HG03159 (cell line): ENCODE measurements around the gene CD5L.

Experiments used
- ATAC-seq: cut with Tn5 transposase; IDR thresholded peaks from one replicate; pipeline ENCODE4 v1.9.1; 2021; ENCODE audit warnings: mild to moderate bottlenecking, moderate library complexity; ENCODE audit not compliant: unreplicated experiment

The CD5L gene

DNA sequence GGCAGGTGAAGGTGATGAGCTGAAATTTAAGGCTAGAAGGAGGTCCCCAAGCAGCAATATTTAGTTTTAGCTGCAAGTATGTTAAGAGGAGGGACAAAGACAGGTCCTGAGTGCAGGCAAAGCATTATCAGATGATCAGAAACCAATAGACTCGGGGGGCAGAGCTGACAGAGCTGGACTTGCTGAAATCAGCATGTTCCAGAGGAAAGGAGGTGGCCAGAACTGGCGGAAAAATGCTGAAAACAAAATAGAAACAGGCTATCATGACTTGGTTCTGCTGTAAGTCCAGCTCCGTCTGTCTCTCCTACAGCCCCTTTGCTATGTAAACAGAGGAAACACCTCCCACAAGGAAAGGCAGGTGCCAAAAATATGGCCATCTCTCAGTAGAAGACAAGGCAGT, at the start of gene CD5L:
TSS of gene CD5L (minus strand) at position 101 of the 400 bp plus-strand sequence. CDS start 107 bp downstream, outside the sequence.
- ATAC-seq, result no peak

DNA sequence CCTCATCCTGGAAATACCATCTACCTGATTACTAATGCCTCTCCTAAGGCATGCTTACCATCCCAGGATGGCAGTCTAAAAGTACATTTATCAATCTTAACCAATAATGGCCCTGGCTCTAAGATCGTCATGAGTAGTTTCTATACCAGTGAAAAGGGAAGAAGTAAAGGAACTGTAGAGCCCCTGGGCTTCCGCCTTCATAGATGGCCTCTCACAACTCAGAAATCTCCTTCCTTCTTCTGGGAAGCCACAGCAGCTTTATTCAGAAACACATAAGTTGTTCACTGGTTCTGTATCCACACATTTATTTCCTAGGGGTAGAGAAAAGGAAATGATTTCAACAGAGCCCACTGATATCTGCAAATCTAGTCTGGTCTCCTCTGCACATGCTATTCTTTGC, 41.0 kb upstream of the CD5L start:
- ATAC-seq, result no peak

DNA sequence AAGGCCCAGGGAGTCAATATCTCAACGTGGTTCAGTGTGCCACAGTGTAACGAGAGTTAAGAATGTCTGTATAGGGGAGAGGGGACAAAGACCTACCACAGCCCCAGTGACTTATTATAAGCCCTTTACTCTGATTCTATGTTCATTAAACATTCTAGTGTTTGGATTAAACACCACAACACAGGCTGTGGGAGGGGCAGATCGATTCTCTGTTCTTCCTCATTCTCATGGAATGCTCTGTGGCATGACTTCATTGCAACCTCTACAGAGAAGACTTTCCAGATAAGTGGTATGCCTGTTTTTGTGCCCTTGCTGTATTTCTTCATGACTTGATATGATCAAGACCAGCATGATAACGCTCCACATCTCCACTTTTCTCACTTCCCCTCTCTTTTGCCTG, 39.0 kb upstream of the CD5L start:
- no peak for ATAC-seq

DNA sequence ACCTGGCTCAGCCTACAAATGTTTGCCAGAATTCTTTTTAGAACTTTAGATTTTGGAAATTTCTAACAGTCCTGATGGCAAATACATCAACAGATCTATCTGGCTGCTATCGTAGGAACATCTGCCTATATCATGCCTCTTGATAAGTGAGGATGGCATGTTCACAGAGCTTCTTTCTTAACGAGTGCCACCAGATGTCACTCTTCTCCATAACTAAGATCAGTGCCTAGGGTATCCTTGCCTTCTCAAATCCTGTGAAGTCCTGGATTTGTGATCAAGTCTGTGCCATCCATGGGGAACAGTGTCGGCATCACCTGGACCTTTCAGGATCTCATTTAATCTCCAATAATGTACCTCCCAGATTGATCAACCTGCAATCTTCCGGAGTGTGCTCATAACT, 36.5 kb upstream of the CD5L start:
- no peak for ATAC-seq

DNA sequence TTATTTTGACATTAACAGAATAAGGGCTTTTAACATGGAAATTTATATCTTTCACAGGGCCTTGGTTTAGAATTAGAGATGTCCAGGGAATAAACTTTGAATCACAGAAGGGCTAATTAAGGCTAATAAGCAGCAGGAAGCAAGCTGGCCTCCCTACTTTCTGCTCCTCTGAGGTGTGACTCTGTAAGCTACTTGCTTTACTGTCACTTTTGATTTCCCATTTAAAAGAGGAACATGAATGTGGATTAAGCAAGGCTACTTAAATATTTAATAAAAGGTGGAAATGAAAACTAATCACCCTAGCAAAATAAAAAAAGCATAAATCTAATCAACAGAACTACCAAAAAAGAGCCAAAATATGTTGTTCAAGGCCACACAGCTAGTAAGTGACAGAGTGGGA, 28.9 kb upstream of the CD5L start:
- no peak for ATAC-seq

DNA sequence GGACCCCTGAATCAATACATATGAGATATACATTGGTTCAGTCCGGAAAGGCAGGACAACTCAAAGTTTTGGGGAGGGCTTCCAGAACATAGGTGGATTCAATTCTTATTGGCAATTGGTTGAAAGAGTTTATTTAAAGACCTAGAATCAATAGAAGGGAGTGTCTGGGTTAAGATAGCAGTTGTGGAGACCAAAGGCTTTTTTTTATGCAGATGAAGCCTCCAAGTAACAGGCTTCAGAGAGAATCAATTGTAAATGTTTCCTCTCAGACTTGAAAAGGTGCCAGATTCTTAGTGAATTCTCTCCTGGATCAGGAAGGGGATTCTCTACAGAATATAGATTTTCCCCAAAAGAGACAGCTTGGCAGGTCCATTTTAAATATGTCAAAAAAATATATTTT, 27.0 kb upstream of the CD5L start:
- ATAC-seq, result no peak

DNA sequence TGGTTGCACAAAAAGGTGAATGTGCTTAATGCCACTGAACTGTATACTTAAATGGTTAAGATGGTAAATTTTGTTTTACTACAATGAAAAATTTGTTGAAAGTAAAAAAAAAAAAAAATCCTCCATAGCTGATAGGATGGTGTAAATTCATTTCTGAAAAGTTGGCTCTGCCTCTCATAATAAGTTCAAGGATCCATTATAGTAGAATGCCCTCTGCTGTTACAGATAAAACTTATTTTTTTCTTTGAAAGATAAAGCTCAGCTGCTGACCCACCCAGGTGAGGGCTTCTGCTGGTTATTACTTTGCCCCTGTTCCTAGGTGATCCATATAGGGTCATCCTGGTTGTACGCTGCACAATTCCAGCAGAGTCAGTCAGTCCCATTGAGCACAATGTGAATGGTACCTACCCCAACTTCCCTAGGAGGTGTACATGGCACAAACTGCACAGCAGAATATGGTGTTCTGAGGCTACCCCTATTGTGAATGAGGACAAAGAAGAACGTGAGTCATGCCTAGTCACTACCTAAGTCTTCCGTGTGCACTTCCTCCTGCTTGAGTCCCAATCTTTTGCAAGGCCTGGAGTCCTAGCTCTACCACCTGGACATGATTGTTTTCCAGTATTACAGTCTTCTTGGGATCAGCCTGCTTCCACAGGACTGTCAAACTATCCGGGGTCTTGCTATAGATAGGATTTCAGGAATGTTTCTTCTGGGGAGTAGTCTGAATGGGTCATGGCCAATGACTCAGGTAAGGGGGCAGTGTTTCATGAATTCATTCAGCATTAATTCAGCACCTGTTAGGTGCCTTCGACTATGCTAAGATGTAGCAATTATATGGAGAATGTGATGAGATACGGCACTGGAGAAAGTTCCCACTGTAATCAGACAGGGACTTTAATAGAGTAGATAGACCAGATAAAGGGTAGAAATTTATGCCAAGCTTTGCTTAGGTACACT, 20.8 kb upstream of the CD5L start:
- no peak for ATAC-seq

DNA sequence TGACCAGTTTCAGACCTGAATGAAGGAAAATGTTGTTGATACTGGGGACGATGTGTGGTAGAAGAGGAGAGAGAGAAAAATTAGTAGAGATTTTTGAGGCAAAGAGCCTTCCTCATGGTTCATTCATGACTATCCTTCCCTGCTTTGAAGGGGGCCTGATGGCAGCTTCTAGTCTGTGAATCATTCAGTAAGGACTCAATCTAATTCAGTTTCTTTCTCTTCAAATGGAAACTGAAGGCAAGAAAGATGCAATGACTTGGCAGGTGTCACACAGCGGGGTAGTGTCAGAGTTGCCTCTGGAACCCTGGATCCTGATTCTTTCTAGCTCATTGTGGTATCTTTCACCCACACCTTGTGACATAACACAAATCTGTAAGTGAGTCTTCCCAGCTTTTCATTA, 14.9 kb upstream of the CD5L start:
- ATAC-seq, result no peak

DNA sequence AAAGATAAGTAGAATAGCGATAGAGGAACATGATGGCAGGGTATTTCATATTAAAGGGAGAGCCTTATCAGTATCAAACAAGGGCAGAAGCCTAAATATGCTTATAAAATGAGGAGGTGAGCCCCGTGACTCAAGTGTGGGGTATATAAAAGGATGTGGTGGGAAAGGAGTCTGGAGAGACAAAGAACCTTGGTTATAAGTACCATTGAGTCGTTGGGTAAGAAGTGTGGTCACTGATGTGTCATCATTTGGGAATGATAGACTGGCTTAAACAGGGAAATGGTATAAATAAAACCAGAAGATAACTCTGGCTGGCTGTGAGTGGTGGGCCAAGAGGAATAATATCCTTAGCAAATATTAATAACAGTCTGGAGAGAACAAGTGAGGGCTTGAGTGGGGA, 10.9 kb upstream of the CD5L start:
- ATAC-seq, result no peak

DNA sequence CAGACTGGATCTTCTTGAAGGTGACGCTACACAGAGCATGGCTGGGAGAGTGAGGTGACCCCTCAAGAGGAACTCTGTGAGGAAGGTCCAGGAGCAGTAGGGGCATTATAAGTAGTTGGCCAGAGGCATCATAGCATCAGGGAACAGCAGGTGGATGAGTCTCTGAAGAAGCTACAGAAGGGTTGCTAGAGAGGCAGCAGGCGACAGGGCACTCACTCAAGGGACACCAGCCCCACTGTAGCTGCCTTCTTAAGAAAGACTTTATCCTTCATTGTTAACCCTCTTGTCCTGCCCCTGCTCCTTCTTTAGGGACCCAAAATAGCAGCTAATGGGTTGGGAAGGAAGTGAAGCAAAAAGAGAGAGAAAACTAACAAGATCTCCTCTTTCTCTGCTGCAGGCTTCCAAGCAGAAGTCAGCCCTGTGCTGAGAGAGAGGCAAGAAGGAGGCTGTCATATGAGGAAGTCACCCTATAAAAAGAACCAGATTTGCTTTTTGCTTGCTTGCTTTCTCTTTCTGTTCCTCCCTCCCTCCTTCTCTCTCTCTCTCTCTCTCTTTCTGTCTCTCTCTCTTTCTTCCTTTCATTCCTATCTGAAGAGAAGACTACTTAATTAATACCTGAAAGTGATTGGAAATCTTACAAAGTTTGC, 7.7 kb upstream of the CD5L start:
- ATAC-seq, result peak; percentile 74

DNA sequence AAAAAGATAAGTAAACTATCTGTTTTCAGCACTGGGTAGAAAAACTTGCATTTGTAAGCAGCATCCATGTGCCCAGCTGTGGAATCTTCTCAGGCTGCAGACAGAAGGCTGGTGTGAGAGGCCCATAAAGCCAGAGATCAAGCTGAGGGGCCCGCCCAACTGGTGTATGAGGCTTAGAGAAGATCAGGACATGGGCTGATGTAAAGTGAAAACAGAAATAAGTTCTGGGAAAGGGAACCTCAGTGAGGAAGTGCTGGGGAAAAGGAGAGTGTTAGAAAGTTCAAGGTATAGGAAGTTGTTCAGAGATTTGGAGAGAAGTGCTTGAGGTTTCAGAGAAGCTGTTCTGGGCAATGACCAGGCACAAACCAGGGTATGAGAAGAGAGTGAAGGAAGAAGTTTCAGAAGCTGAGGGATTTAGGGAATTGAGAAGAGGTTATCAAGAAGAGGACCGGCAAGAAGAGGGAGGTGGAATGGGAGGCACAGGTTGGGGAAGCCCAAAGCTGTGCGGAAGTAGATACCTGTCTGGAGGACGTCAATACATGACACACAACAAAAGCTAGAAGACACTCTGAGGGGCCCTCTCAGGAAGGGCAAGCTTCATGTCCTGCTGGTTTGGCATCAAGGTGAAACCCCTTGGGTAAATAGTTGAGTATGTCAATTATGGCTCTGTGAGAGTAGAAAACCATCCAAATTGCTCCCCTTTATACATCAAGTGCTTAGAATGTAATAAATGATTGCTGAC, 2.7 kb upstream of the CD5L start:
- no peak for ATAC-seq

DNA sequence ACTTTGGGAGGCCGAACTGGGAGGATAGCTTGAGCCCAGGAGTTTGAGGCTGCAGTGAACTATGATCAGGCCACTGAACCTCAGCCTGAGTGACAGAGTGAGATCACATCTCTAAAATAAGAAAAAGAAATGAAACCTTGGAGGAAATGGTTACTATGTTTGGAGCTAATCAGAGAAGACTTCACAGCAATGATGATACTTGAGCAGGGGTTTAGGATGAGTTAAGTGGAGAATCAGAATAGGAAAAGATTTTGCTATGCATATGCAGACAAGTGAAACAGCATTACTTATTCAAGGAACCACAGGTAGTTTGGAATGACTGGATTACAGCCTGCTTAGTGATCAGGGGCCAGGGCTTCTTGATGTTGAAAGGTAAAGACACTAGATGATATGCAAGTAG, 1.3 kb upstream of the CD5L start:
- ATAC-seq, result no peak

DNA sequence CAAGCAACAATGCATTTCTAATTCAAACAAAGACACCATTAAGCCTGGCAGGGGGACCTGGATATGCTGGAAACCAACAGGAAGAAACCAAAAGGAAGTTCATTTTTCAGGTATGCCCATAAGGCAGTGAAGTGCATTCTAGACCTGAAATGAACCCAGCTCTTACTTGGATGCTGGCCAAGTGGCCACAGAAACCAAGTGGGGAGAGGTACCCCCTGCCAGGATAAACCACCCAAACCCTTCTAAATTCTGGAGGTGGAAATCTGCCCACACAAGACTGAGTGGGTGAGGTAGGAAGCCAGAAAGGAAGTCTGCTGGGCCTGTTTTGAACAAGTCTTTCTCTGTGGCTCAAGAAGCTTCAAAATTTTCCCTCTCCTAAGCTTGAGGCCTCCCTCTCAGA, 2.6 kb downstream of the CD5L start:
- no peak for ATAC-seq

DNA sequence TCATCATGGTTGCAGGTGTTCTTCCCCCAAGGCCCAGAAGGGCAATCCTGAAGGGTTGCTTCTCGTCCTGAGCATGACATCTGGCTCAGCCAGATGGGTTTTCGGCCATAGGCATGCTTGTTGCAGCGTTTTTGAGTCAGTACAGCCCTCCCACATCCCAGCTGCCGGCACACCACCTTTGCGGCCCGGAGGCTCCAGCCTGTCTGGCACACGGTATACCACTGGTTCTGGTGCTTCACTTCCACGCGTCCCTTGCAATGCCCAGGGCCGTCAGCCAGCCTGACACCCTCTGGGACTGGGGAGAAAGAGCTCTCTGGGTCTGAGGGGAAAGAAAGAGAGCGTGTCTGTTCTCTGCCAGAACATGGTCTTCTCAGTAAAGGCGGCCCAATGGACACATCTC, 7.2 kb downstream of the CD5L start:
- no peak for ATAC-seq

DNA sequence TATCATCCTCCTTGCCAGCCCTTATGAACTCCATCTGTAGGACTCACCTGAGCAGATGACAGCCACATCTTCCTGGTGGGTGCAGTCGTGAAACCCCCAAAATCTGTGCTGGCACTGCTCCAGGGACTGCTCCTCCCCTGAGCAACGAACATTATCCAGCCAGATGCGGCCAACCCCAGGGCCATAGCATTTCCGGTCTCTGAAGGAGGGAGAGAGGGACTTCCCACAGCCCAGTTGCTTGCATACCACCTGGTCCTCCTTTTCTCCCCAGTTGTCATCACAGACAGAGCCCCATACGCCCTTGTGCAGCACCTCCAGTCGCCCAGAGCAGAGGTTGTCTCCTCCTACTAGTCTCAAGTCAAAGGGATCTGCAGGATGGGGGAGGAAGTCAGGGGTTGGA, 8.5 kb downstream of the CD5L start:
- ATAC-seq, result no peak

DNA sequence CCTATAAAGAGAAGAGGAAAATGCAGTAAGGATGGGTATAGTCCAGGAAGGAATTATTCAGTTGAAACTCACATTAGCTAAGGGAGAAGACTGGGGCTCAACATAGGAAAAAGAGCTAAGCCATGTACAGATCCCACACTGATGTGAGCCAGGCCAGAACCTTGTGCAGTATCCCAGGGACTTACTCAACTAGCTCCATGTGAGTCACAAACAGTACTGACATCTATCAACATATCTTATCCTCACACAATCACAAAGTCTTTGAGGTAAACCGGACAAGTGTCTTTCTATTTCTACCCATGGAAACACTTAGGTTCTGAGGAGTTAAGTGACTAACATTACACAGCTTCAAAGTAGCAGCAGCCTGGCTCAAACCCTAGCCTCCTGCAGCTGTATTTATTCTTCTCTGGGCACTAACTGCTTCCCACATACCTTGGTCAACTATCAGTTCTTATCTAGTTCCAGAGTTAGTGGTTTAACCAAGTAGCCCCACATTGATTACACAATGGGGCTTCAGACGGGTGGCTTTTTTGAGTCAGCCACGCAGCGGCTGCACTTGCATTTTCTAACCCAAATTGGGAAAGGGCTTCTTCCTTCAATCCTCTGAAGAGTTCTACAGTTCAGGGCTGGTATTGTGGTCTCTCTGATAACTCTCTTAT, 9.5 kb downstream of the CD5L start:
- ATAC-seq, result no peak

DNA sequence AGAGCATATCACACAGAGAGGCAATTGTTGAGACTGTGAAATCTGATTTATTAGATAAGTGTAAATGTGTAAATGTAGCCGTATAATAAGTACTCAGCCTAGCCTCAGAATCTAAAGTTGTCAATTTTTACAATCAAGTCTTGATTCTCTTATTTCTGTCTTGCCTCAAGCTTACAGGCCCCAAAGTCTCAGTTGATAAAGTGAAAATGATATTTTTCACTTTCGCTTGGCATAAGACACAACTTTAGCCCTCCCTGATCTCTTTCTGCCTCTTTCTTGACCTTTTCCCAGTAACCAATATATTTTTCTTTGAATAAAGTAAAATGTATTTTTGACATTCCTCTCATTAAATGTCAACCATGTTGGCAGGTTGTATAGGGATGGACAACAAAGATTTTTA, 10.7 kb downstream of the CD5L start:
- ATAC-seq, result no peak

DNA sequence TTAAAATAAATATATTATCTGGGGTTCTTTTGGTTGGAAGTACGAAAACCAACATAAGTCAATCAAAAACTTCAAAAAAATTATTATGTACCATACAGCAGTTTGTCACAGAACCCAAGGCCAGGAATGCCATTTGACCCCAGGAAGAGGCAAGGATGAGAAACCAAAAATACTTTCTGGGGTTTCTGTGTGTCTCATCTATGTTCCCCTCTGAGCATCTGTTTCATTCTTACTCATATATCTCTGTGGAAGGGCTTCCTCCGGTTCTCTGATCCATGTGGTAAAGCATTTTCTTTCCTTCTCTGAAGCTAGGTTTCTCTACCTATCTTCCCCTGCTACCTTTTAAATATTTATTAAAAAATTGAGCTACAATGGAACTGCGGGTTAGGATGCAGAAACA, 11.9 kb downstream of the CD5L start:
- ATAC-seq, result no peak

DNA sequence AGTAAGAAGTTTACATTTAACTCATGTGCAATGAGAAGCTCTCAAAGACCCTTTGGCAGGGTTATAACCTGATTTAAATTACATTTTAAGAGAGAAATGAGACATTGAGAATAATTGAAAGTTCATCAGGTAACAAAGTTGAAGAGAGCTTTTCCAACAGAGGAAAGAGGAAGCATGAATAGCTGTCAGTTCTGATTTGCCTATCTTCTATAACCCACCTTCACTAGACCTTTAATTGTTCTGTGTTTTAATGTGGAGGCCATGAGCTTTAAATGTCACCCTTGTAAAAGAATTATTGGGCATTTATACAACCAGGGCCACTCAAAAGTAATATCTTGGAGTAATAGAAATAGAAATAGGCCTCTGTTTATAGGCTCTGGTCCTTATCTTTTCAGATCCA, 12.4 kb downstream of the CD5L start:
- ATAC-seq, result no peak

DNA sequence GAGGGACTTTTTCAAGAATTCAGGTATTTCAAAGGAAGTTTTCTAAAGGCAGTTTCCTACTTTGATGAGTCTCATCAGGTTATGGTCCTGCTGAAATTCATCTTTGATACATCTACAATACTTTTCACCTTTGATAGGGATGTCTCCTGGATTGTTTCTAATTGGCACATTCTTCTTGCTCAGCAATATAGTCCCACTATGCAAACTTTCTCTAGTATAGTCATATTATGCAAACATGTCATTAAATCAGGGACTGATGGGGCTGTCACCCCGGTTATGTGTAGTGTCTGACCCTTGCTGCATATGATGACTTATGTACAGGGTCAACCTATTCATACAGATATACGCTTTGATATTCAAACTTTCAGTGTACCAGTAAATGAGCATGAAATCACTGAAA, 21.3 kb downstream of the CD5L start:
- ATAC-seq, result no peak

DNA sequence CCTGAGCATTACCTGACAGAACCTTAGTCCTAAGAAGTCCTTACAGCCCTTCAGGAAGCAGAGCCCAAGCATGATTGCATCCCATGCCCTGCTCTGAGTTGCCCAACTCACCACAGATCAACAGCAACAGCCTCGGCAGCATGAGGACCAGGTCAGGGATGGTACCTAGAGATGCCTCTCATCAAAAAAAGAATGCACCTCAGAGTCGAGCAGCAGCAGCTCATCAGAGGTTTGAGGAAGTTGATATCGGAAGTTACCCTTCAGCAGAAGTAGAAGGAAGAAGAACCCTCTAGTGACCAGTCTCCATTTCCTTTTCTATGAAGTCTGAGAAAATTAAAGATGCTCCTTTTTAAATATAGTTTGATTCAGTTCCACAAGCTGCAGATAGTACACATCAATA, 21.7 kb downstream of the CD5L start, which contains the start of gene FCRL1:
TSS of gene FCRL1 (minus strand) at position 225 of the 400 bp plus-strand sequence. CDS start at position 142, 83 bp downstream.
- ATAC-seq, result no peak
